SK-N-SH (cell line): ENCODE data around the gene CCDC18. TPM values are rescaled to one million over a fixed set of nuclear protein-coding genes. Genes with fewer than 3 reads are reported as not detected.

Source experiments
- CTCF ChIA-PET: fragments of 300-600, 350-600 bp; formaldehyde crosslinking; extraction: SDS; loops from one replicate; lab custom pipeline; 2021; lab: Yijun Ruan, JAX
- POLR2A ChIA-PET: fragments of 350-600 bp; sonication (Branson Sonifier 250); formaldehyde crosslinking; extraction: SDS; loops from one replicate; lab custom pipeline; 2020; ENCODE audit warnings: antibody characterized with exemption, inconsistent platforms; lab: Yijun Ruan, JAX
- DNase-seq: peaks from one replicate; pipeline ENCODE4 v3.0.0; 2012
- H2AFZ ChIP-seq: fragments of 200-600 bp; sonication (generic); 2 replicates; pipeline ENCODE4 v1.8.1; 2016; ENCODE audit warnings: antibody characterized with exemption, mild to moderate bottlenecking, low read depth
- H3F3A ChIP-seq: fragments of 200-600 bp; sonication (generic); replicated peaks from 2 replicates; pipeline ENCODE3; 2016; ENCODE audit warnings: antibody characterized with exemption, mild to moderate bottlenecking; ENCODE audit not compliant: insufficient read depth
- H3K27ac ChIP-seq, 2 experiments: fragments of 200-500 bp in 1 of 2; fragments of 200-600 bp in 1 of 2; sonication (Bioruptor generic) in 1 of 2; sonication (generic), shearing (Covaris generic) in 1 of 2; 2 replicates each; pipeline versions ENCODE4 v1.5.1 to v1.6.1; 2014 to 2016; ENCODE audit warnings: low read depth in 2 of 2, inconsistent platforms in 1 of 2, low read length in 1 of 2, mild to moderate bottlenecking in 1 of 2, mixed read lengths in 1 of 2
- H3K27me3 ChIP-seq: fragments of 200-600 bp; sonication (generic), shearing (Covaris generic); 2 replicates; pipeline ENCODE4 v1.6.1; 2016; ENCODE audit warnings: mixed run types; ENCODE audit not compliant: insufficient read depth
- H3K36me3 ChIP-seq, 2 experiments: fragments of 200-500 bp in 1 of 2; fragments of 200-600 bp in 1 of 2; sonication (Bioruptor generic) in 1 of 2; sonication (generic) in 1 of 2; replicated peaks in 1 of 2; 2 replicates each; pipeline versions ENCODE3 to v1.5.1; 2014 to 2016; ENCODE audit warnings: low read length in 1 of 2, mild to moderate bottlenecking in 1 of 2; ENCODE audit not compliant: insufficient read depth in 2 of 2, control insufficient read depth in 1 of 2
- H3K4me1 ChIP-seq, 2 experiments: fragments of 200-500 bp in 1 of 2; fragments of 200-600 bp in 1 of 2; sonication (Bioruptor generic) in 1 of 2; sonication (generic), shearing (Covaris generic) in 1 of 2; 2 replicates each; pipeline versions ENCODE4 v1.5.1 to v1.6.1; 2014 to 2016; ENCODE audit warnings: low read depth in 1 of 2, low read length in 1 of 2, mixed run types in 1 of 2; ENCODE audit not compliant: insufficient read depth in 2 of 2, control insufficient read depth in 1 of 2
- H3K4me2 ChIP-seq: fragments of 200-600 bp; sonication (generic), shearing (Covaris generic); 2 replicates; pipeline ENCODE4 v1.6.1; 2017; ENCODE audit warnings: mixed run types
- H3K4me3 ChIP-seq, 2 experiments: fragments of 200-500 bp in 1 of 2; fragments of 200-600 bp in 1 of 2; sonication (Bioruptor generic) in 1 of 2; sonication (generic), shearing (Covaris generic) in 1 of 2; 2 replicates each; pipeline versions ENCODE4 v1.5.1 to v1.8.1; 2014 to 2016; ENCODE audit warnings: low read depth in 2 of 2, inconsistent platforms in 1 of 2, low read length in 1 of 2, mild to moderate bottlenecking in 1 of 2, mixed read lengths in 1 of 2, moderate library complexity in 1 of 2
- H3K79me2 ChIP-seq: fragments of 200-600 bp; sonication (generic); 2 replicates; pipeline ENCODE4 v1.8.1; 2017; ENCODE audit warnings: mild to moderate bottlenecking; ENCODE audit not compliant: insufficient read depth
- H3K9ac ChIP-seq: fragments of 200-600 bp; sonication (generic); 2 replicates; pipeline ENCODE4 v1.6.1; 2017; ENCODE audit warnings: mixed run types
- H3K9me2 ChIP-seq: fragments of 200-600 bp; sonication (generic); 2 replicates; pipeline ENCODE4 v1.6.1; 2017; ENCODE audit warnings: mixed run types
- H3K9me3 ChIP-seq: fragments of 200-600 bp; sonication (generic); 2 replicates; pipeline ENCODE4 v1.6.1; 2017; ENCODE audit warnings: mixed run types, mild to moderate bottlenecking, moderate library complexity
- H4K20me1 ChIP-seq: fragments of 200-600 bp; sonication (generic); 2 replicates; pipeline ENCODE4 v1.6.1; 2017; ENCODE audit warnings: mild to moderate bottlenecking, mixed run types; ENCODE audit not compliant: insufficient read depth
- CHD2 ChIP-seq: fragments of 150-350 bp; IDR thresholded peaks from 2 replicates; pipeline ENCODE4 v1.6.1; 2018; ENCODE audit warnings: low read length; ENCODE audit not compliant: partially characterized antibody
- EP300 ChIP-seq, 2 experiments: IDR thresholded peaks; 2 replicates each; pipeline versions ENCODE4 v1.4.0 to v1.6.1; 2012; ENCODE audit warnings: borderline replicate concordance in 1 of 2, low read depth in 1 of 2, low read length in 1 of 2
- FOSL2 ChIP-seq: IDR thresholded peaks from 2 replicates; pipeline ENCODE4 v1.4.0; 2012; ENCODE audit warnings: low read depth, mild to moderate bottlenecking, moderate library complexity, borderline replicate concordance
- FOXM1 ChIP-seq: IDR thresholded peaks from 2 replicates; pipeline ENCODE4 v1.4.0; 2012; ENCODE audit warnings: low read depth, mild to moderate bottlenecking
- GABPA ChIP-seq: IDR thresholded peaks from 2 replicates; pipeline ENCODE4 v1.4.0; 2012; ENCODE audit warnings: low read depth, mild to moderate bottlenecking
- GATA2 ChIP-seq: sonication (generic); formaldehyde crosslinking; IDR thresholded peaks from 2 replicates; pipeline ENCODE4 v1.5.0; 2020; ENCODE audit warnings: mild to moderate bottlenecking, missing genetic modification reagents
- MEF2A ChIP-seq: IDR thresholded peaks from 2 replicates; pipeline ENCODE4 v1.4.0; 2012; ENCODE audit warnings: low read depth, borderline replicate concordance
- MXI1 ChIP-seq: IDR thresholded peaks from 2 replicates; pipeline ENCODE4 v1.6.1; 2012; ENCODE audit warnings: mild to moderate bottlenecking, low read depth, low read length, improper control_type of control experiment
- RAD21 ChIP-seq: IDR thresholded peaks from 2 replicates; pipeline ENCODE4 v1.6.1; 2012; ENCODE audit warnings: mild to moderate bottlenecking, low read length
- SIN3A ChIP-seq: IDR thresholded peaks from 2 replicates; pipeline ENCODE4 v1.6.1; 2012; ENCODE audit warnings: low read depth, mild to moderate bottlenecking, low read length, moderate library complexity, borderline replicate concordance
- TCF12 ChIP-seq: IDR thresholded peaks from 2 replicates; pipeline ENCODE4 v1.4.0; 2012
- WGBS: methylation state at CpG from one replicate; pipeline ENCODE4 v1.1.6; 2017; ENCODE audit warnings: low lambda C conversion rate; 5-methylcytosine and 5-hydroxymethylcytosine counted together
- polyA plus RNA-seq, 3 experiments: library from polyadenylated mRNA; depleted of rRNA; stranded (reverse); fragments of >200 nt; gene quantifications; 2 replicates each; pipeline ENCODE4 v1.2.3, GENCODE V29; 2012
- TF ChIP-seq, protein P1 (sequence below): fragments of 150-350 bp; IDR thresholded peaks from 2 replicates; pipeline ENCODE4 v1.6.1; 2017; ENCODE audit warnings: antibody characterized with exemption, low read length, low read depth, borderline replicate concordance
- TF ChIP-seq, protein P2 (sequence below): IDR thresholded peaks from 2 replicates; pipeline ENCODE4 v1.4.0; 2012; ENCODE audit warnings: low read depth
- TF ChIP-seq, protein P3 (sequence below): IDR thresholded peaks from 2 replicates; pipeline ENCODE4 v1.6.1; 2012; ENCODE audit warnings: mild to moderate bottlenecking, low read depth, low read length, moderate library complexity
- TF ChIP-seq, protein P4 (sequence below): IDR thresholded peaks from 2 replicates; pipeline ENCODE4 v1.4.0; 2012; ENCODE audit warnings: low read depth, borderline replicate concordance
- TF ChIP-seq, protein P5 (sequence below): fragments of 150-350 bp; IDR thresholded peaks from 2 replicates; pipeline ENCODE4 v1.6.1; 2016; ENCODE audit warnings: mild to moderate bottlenecking, low read depth, low read length

Gene CCDC18
- polyA plus RNA-seq, 1 of the 3 experiments (the other 2 are of a cell fraction) = 4.0 TPM

DNA sequence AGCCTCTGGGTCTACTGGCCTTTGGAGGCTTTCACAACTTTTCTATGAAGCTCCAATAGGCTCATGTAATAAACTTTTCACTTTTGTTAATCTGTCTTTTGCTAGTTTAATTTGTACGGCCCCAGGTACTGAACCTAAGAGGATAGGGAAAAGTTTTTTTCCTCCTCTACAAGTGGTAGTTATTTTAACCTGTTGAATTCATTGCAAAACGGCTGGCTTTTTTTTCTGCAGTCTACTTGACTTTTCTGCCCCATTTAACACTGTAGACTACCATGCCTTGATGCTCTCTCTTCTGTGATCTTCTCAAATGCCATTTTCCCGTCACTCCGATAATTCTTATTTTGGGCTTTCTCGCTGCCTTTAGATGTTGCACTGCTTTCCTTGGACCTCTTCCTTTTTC lies 121.6 kb downstream of the CCDC18 start:
- Histone ChIP-seq H3K4me2 (no peak overlapping the region), H4K20me1 (no peaks in the 10 kb centered on the region), H3K4me3 (no peak overlapping the region), H3K27me3 (no peaks in the 10 kb centered on the region), H3F3A (no peaks in the 10 kb centered on the region), H2AFZ (no peak overlapping the region), H3K27ac (no peak overlapping the region), H3K4me1 (no peaks in the 10 kb centered on the region), H3K79me2 (no peaks in the 10 kb centered on the region), H3K9ac (no peak overlapping the region), H3K36me3 (no peaks in the 10 kb centered on the region), H3K9me2 (no peaks in the 10 kb centered on the region), H3K9me3 (no peaks in the 10 kb centered on the region)
- ChIA-PET POLR2A (interaction anchor here (0.6 kb wide), 1 partner anchor 37 kb away, joined by 4 read pairs; no protein-coding TSS in a partner anchor), CTCF (interaction anchor here (1.2 to 3.4 kb wide), 7 partner anchors 8 to 544 kb away, joined by 3 to 34 read pairs (median 3); no protein-coding TSS in a partner anchor)
- 79% methylated on average over 5 of the region's 5 CpGs for WGBS
- TF ChIP-seq MEF2A = no peak
- TF ChIP-seq, protein P1, sequence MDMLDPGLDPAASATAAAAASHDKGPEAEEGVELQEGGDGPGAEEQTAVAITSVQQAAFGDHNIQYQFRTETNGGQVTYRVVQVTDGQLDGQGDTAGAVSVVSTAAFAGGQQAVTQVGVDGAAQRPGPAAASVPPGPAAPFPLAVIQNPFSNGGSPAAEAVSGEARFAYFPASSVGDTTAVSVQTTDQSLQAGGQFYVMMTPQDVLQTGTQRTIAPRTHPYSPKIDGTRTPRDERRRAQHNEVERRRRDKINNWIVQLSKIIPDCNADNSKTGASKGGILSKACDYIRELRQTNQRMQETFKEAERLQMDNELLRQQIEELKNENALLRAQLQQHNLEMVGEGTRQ = no peak
- TF ChIP-seq GATA2 (CRISPR knock-in tag) = no peak
- no peak for TF ChIP-seq MXI1
- no peak for TF ChIP-seq FOXM1
- TF ChIP-seq RAD21 = no peak
- no peak for TF ChIP-seq GABPA
- no peak for TF ChIP-seq FOSL2
- TF ChIP-seq TCF12 = no peak
- TF ChIP-seq, protein P2, sequence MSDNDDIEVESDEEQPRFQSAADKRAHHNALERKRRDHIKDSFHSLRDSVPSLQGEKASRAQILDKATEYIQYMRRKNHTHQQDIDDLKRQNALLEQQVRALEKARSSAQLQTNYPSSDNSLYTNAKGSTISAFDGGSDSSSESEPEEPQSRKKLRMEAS = no peak
- TF ChIP-seq CHD2 = no peak
- TF ChIP-seq SIN3A = no peak
- no peak for TF ChIP-seq EP300 (IDR thresholded peaks at IDR 0.05; ENCODE audit: borderline replicate concordance in 1 of 2, low read depth in 1 of 2, low read length in 1 of 2)
- TF ChIP-seq, protein P3, sequence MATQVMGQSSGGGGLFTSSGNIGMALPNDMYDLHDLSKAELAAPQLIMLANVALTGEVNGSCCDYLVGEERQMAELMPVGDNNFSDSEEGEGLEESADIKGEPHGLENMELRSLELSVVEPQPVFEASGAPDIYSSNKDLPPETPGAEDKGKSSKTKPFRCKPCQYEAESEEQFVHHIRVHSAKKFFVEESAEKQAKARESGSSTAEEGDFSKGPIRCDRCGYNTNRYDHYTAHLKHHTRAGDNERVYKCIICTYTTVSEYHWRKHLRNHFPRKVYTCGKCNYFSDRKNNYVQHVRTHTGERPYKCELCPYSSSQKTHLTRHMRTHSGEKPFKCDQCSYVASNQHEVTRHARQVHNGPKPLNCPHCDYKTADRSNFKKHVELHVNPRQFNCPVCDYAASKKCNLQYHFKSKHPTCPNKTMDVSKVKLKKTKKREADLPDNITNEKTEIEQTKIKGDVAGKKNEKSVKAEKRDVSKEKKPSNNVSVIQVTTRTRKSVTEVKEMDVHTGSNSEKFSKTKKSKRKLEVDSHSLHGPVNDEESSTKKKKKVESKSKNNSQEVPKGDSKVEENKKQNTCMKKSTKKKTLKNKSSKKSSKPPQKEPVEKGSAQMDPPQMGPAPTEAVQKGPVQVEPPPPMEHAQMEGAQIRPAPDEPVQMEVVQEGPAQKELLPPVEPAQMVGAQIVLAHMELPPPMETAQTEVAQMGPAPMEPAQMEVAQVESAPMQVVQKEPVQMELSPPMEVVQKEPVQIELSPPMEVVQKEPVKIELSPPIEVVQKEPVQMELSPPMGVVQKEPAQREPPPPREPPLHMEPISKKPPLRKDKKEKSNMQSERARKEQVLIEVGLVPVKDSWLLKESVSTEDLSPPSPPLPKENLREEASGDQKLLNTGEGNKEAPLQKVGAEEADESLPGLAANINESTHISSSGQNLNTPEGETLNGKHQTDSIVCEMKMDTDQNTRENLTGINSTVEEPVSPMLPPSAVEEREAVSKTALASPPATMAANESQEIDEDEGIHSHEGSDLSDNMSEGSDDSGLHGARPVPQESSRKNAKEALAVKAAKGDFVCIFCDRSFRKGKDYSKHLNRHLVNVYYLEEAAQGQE = no peak
- TF ChIP-seq, protein P4, sequence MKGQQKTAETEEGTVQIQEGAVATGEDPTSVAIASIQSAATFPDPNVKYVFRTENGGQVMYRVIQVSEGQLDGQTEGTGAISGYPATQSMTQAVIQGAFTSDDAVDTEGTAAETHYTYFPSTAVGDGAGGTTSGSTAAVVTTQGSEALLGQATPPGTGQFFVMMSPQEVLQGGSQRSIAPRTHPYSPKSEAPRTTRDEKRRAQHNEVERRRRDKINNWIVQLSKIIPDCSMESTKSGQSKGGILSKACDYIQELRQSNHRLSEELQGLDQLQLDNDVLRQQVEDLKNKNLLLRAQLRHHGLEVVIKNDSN = no peak
- TF ChIP-seq, protein P5, sequence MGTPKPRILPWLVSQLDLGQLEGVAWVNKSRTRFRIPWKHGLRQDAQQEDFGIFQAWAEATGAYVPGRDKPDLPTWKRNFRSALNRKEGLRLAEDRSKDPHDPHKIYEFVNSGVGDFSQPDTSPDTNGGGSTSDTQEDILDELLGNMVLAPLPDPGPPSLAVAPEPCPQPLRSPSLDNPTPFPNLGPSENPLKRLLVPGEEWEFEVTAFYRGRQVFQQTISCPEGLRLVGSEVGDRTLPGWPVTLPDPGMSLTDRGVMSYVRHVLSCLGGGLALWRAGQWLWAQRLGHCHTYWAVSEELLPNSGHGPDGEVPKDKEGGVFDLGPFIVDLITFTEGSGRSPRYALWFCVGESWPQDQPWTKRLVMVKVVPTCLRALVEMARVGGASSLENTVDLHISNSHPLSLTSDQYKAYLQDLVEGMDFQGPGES = no peak
- no peak for DNase-seq
